Measurements from ENCODE around the gene FHOD3. TPM values are rescaled to one million over a fixed set of nuclear protein-coding genes. Genes with fewer than 3 reads are reported as not detected.

The FHOD3 gene
- total RNA-seq, 2 donors from 2014 or later = 19.8 to 24.9 TPM

- Histone ChIP-seq H3K9me3 (no peaks in the 10 kb centered on the region), H3K27me3 (replicated peaks; ENCODE audit: insufficient read depth) (no peaks in the 10 kb centered on the region), H3K36me3 (no peaks in the 10 kb centered on the region), H3K4me1 (ENCODE audit: control insufficient read depth in 1 of 2, low read depth in 2 of 2) (peaks cover 0 to 23% of the 10 kb centered on the region in 2 donors), H3K27ac (no peak overlapping the region), H3K4me3 (no peak overlapping the region)
- TF ChIP-seq CTCF (IDR thresholded peaks at IDR 0.05) = no peak
- no peak for ATAC-seq (ENCODE audit: insufficient number of reproducible peaks, low FRiP score, low read depth)
- no peak for DNase-seq (ENCODE audit: low spot score)
Observed at GRCh38 chr18:36455931-36456330, 158.4 kb downstream of the FHOD3 start.

GRCh38 chr18:36456622-36457021, 159.1 kb downstream of the FHOD3 start:
- no peak for TF ChIP-seq CTCF (IDR thresholded peaks at IDR 0.05)
- ATAC-seq (ENCODE audit: insufficient number of reproducible peaks, low FRiP score, low read depth) (no peak), DNase-seq (ENCODE audit: low spot score) (no peak)

GRCh38 chr18:36457683-36458082, 160.2 kb downstream of the FHOD3 start:
- Histone ChIP-seq H3K4me3 (no peak overlapping the region), H3K27me3 (replicated peaks; ENCODE audit: insufficient read depth) (no peaks in the 10 kb centered on the region), H3K36me3 (no peaks in the 10 kb centered on the region), H3K9me3 (no peaks in the 10 kb centered on the region), H3K4me1 (ENCODE audit: control insufficient read depth in 1 of 2, low read depth in 2 of 2) (peaks cover 0 to 20% of the 10 kb centered on the region in 2 donors), H3K27ac (no peak overlapping the region)
- DNase-seq (ENCODE audit: low spot score) (no peak), ATAC-seq (ENCODE audit: insufficient number of reproducible peaks, low FRiP score, low read depth) (no peak)
- TF ChIP-seq CTCF (IDR thresholded peaks at IDR 0.05) = no peak

More at GRCh38 chr18:36456622-36457021, 159.1 kb downstream of the FHOD3 start:
- H3K36me3 ChIP-seq = no peaks in the 10 kb centered on the region
- H3K4me3 ChIP-seq = no peak overlapping the region
- peaks cover 0 to 23% of the 10 kb centered on the region in 2 donors for H3K4me1 ChIP-seq (ENCODE audit: control insufficient read depth in 1 of 2, low read depth in 2 of 2)
- no peaks in the 10 kb centered on the region for H3K9me3 ChIP-seq
- H3K27ac ChIP-seq = no peak overlapping the region
- no peaks in the 10 kb centered on the region for H3K27me3 ChIP-seq (replicated peaks; ENCODE audit: insufficient read depth)

- peaks cover 0 to 21% of the 10 kb centered on the region in 2 donors for H3K4me1 ChIP-seq (ENCODE audit: control insufficient read depth in 1 of 2, low read depth in 2 of 2)
- H3K36me3 ChIP-seq = no peaks in the 10 kb centered on the region
- no peaks in the 10 kb centered on the region for H3K27me3 ChIP-seq (replicated peaks; ENCODE audit: insufficient read depth)
- H3K4me3 ChIP-seq = no peak overlapping the region
- ATAC-seq (ENCODE audit: insufficient number of reproducible peaks, low FRiP score, low read depth) (no peak), DNase-seq (ENCODE audit: low spot score) (no peak)
- H3K27ac ChIP-seq = no peak overlapping the region
- no peaks in the 10 kb centered on the region for H3K9me3 ChIP-seq
- TF ChIP-seq CTCF (IDR thresholded peaks at IDR 0.05) = no peak
Observed at GRCh38 chr18:36458306-36458705, 160.8 kb downstream of the FHOD3 start.

GRCh38 chr18:36459203-36459602, 161.7 kb downstream of the FHOD3 start:
- no peak for ATAC-seq (ENCODE audit: insufficient number of reproducible peaks, low FRiP score, low read depth)
- DNase-seq (ENCODE audit: low spot score) = no peak
- Histone ChIP-seq H3K9me3 (no peaks in the 10 kb centered on the region), H3K27ac (no peak overlapping the region), H3K36me3 (no peaks in the 10 kb centered on the region), H3K4me3 (no peak overlapping the region), H3K4me1 (ENCODE audit: control insufficient read depth in 1 of 2, low read depth in 2 of 2) (peaks cover 0 to 21% of the 10 kb centered on the region in 2 donors), H3K27me3 (replicated peaks; ENCODE audit: insufficient read depth) (no peaks in the 10 kb centered on the region)
- no peak for TF ChIP-seq CTCF (IDR thresholded peaks at IDR 0.05)
